WERI-Rb-1 (cell line): ENCODE results near the gene LRRC46.
A peak's percentile ranks its signal among the peaks of the same experiment; 100 is the strongest.

Experiments used
- DNase-seq: peaks from one replicate; pipeline ENCODE4 v3.0.0-alpha.2; 2020
- H3K27ac ChIP-seq: fragments of 250-450 bp; sonication (Bioruptor Pico); 2 replicates; pipeline ENCODE4 v1.5.1; 2020; ENCODE audit warnings: mild to moderate bottlenecking, moderate library complexity
- H3K27me3 ChIP-seq: fragments of 250-450 bp; sonication (Bioruptor Pico); 2 replicates; pipeline ENCODE4 v1.5.1; 2021; ENCODE audit warnings: mild to moderate bottlenecking, low read depth, moderate library complexity; ENCODE audit not compliant: insufficient read depth, severe bottlenecking
- H3K36me3 ChIP-seq: fragments of 250-450 bp; sonication (Bioruptor Pico); 2 replicates; pipeline ENCODE4 v1.5.1; 2020; ENCODE audit warnings: mild to moderate bottlenecking, moderate library complexity
- H3K4me3 ChIP-seq: 2 replicates; pipeline ENCODE4 v1.5.1; 2011; ENCODE audit warnings: low read depth, mild to moderate bottlenecking, control low read depth, low read length
- H3K9me3 ChIP-seq: fragments of 250-450 bp; sonication (Bioruptor Pico); 2 replicates; pipeline ENCODE4 v1.5.1; 2021; ENCODE audit warnings: mild to moderate bottlenecking, moderate library complexity; ENCODE audit not compliant: severe bottlenecking
- TF ChIP-seq, protein P1 (sequence below): IDR thresholded peaks from 2 replicates; pipeline ENCODE4 v1.5.1; 2011; ENCODE audit warnings: low read depth, mild to moderate bottlenecking, control low read depth, inconsistent platforms, low read length

The LRRC46 gene

GRCh38 chr17:47802341-47803022 lies 29.0 kb upstream of the LRRC46 start:
- H3K36me3 ChIP-seq = peaks cover 8% of the 10 kb centered on the region
- DNase-seq = peak; percentile 94
- no peaks in the 10 kb centered on the region for H3K9me3 ChIP-seq
- H3K27ac ChIP-seq = no peak overlapping the region
- no peak overlapping the region for H3K4me3 ChIP-seq
- no peaks in the 10 kb centered on the region for H3K27me3 ChIP-seq
- TF ChIP-seq, protein P1, sequence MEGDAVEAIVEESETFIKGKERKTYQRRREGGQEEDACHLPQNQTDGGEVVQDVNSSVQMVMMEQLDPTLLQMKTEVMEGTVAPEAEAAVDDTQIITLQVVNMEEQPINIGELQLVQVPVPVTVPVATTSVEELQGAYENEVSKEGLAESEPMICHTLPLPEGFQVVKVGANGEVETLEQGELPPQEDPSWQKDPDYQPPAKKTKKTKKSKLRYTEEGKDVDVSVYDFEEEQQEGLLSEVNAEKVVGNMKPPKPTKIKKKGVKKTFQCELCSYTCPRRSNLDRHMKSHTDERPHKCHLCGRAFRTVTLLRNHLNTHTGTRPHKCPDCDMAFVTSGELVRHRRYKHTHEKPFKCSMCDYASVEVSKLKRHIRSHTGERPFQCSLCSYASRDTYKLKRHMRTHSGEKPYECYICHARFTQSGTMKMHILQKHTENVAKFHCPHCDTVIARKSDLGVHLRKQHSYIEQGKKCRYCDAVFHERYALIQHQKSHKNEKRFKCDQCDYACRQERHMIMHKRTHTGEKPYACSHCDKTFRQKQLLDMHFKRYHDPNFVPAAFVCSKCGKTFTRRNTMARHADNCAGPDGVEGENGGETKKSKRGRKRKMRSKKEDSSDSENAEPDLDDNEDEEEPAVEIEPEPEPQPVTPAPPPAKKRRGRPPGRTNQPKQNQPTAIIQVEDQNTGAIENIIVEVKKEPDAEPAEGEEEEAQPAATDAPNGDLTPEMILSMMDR = peak; percentile 90

GRCh38 chr17:47803201-47803600 lies 28.3 kb upstream of the LRRC46 start:
- Histone ChIP-seq H3K4me3 (no peak overlapping the region), H3K9me3 (no peaks in the 10 kb centered on the region), H3K27ac (no peak overlapping the region), H3K36me3 (peaks cover 15% of the 10 kb centered on the region), H3K27me3 (no peaks in the 10 kb centered on the region)
- TF ChIP-seq, protein P1 = no peak
- no peak for DNase-seq

- Histone ChIP-seq H3K36me3 (peaks cover 20% of the 10 kb centered on the region), H3K27me3 (no peaks in the 10 kb centered on the region), H3K4me3 (no peak overlapping the region), H3K27ac (no peak overlapping the region), H3K9me3 (no peaks in the 10 kb centered on the region)
- TF ChIP-seq, protein P1 = no peak
- DNase-seq = no peak
These were observed 27.7 kb upstream of the LRRC46 start for GRCh38 chr17:47803751-47804150.

DNA sequence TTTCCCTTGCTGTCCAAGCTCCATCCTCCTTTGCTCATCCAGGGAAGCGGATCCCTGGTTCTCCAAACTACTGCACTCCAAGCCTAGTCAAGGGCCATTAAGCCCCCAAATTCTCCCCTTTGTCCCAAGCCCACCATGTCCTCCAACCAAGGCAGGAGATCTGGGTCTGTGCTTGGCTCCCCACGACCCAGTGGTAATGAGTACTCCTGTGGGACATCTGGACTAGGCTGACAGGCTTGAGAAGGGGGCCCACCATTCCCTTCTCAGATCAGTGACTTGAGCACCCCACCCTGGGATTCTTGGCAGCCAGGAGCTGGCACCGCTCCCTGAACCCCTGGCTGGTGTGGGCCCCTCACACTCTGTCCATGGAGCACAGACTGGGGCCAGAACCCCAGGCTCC lies 27.0 kb upstream of the LRRC46 start:
- TF ChIP-seq, protein P1 = no peak
- no peak for DNase-seq
- Histone ChIP-seq H3K36me3 (peaks cover 27% of the 10 kb centered on the region), H3K4me3 (no peak overlapping the region), H3K27me3 (no peaks in the 10 kb centered on the region), H3K27ac (no peak overlapping the region), H3K9me3 (no peaks in the 10 kb centered on the region)

GRCh38 chr17:47806026-47806912 lies 25.2 kb upstream of the LRRC46 start:
- TF ChIP-seq, protein P1 = no peak
- DNase-seq = peak; percentile 65
- Histone ChIP-seq H3K9me3 (no peaks in the 10 kb centered on the region), H3K36me3 (peaks cover 31% of the 10 kb centered on the region), H3K27me3 (no peaks in the 10 kb centered on the region), H3K27ac (no peak overlapping the region; the same call in 1 of the 2 replicates), H3K4me3 (no peak overlapping the region)
